ENCODE measurements around the gene SSH3. TPM values are rescaled to one million over a fixed set of nuclear protein-coding genes. Genes with fewer than 3 reads are reported as not detected.

The SSH3 gene
- total RNA-seq, 2 donors from 2014 or later = 16.2 to 30.6 TPM

DNA sequence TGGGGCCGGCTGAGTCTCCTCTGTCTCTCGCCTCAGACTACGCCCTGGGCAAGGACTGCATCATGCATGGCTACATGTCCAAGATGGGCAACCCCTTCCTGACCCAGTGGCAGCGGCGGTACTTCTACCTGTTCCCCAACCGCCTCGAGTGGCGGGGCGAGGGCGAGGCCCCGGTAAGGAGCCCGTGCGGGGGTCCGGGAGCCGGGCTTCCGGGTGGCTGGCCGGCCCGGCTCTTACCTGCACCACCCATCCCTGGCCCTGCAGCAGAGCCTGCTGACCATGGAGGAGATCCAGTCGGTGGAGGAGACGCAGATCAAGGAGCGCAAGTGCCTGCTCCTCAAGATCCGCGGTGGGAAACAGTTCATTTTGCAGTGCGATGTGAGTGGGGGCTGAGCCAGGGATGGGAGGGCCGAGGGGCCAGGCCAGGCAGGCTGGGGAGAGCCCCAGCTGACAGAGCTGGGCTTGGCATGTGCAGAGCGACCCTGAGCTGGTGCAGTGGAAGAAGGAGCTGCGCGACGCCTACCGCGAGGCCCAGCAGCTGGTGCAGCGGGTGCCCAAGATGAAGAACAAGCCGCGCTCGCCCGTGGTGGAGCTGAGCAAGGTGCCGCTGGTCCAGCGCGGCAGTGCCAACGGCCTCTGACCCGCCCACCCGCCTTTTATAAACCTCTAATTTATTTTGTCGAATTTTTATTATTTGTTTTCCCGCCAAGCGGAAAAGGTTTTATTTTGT, 18.4 kb upstream of the SSH3 start:
- TF ChIP-seq, protein P1, sequence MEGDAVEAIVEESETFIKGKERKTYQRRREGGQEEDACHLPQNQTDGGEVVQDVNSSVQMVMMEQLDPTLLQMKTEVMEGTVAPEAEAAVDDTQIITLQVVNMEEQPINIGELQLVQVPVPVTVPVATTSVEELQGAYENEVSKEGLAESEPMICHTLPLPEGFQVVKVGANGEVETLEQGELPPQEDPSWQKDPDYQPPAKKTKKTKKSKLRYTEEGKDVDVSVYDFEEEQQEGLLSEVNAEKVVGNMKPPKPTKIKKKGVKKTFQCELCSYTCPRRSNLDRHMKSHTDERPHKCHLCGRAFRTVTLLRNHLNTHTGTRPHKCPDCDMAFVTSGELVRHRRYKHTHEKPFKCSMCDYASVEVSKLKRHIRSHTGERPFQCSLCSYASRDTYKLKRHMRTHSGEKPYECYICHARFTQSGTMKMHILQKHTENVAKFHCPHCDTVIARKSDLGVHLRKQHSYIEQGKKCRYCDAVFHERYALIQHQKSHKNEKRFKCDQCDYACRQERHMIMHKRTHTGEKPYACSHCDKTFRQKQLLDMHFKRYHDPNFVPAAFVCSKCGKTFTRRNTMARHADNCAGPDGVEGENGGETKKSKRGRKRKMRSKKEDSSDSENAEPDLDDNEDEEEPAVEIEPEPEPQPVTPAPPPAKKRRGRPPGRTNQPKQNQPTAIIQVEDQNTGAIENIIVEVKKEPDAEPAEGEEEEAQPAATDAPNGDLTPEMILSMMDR (IDR thresholded peaks at IDR 0.05) = no peak
- no peak for TF ChIP-seq POLR2A (IDR thresholded peaks at IDR 0.05)

GRCh38 chr11:67285541-67286498, 17.5 kb upstream of the SSH3 start:
- no peaks in the 10 kb centered on the region for H3K27me3 ChIP-seq
- intact Hi-C loops (cut with DNase I) = no loop called here
- TF ChIP-seq, protein P1 (IDR thresholded peaks at IDR 0.05) = no peak
- no peak for TF ChIP-seq POLR2A (IDR thresholded peaks at IDR 0.05)
- peak in 1 of 4 donors; percentile 9 for DNase-seq
- peaks cover 0 to 27% of the 10 kb centered on the region in 2 donors for H3K36me3 ChIP-seq (replicated peaks in 1 of 2; ENCODE audit: insufficient read depth in 1 of 2, low read depth in 2 of 2)
- peak overlapping the region in 2 of 4 donors; percentile 91 to 98 for H3K27ac ChIP-seq
- no peak for ATAC-seq
- no peaks in the 10 kb centered on the region for H3K9me3 ChIP-seq
- peaks cover 36% of the 10 kb centered on the region for H3K4me1 ChIP-seq
- no peak overlapping the region for H3K4me3 ChIP-seq
- 74 to 92% methylated on average over 31 to 38 of the region's 39 CpGs for WGBS, 2 donors

More for the DNA sequence above, 18.4 kb upstream of the SSH3 start:
- Histone ChIP-seq H3K9me3 (no peaks in the 10 kb centered on the region), H3K4me1 (peaks cover 28% of the 10 kb centered on the region), H3K36me3 (replicated peaks in 1 of 2; ENCODE audit: insufficient read depth in 1 of 2, low read depth in 2 of 2) (peaks cover 0 to 27% of the 10 kb centered on the region in 2 donors), H3K4me3 (no peak overlapping the region), H3K27ac (peak overlapping the region in 1 of 4 donors; percentile 98), H3K27me3 (no peaks in the 10 kb centered on the region)
- intact Hi-C loops (cut with DNase I) = no loop called here
- WGBS, 2 donors = 86 to 90% methylated on average over 30 to 38 of the region's 45 CpGs
- DNase-seq (peak in 1 of 4 donors; percentile 9), ATAC-seq (no peak)

- H3K4me1 ChIP-seq = peaks cover 39% of the 10 kb centered on the region
- TF ChIP-seq POLR2A (IDR thresholded peaks at IDR 0.05) = no peak
- TF ChIP-seq, protein P1 (IDR thresholded peaks at IDR 0.05) = no peak
These were observed 16.6 kb upstream of the SSH3 start for GRCh38 chr11:67286621-67287333.

DNA sequence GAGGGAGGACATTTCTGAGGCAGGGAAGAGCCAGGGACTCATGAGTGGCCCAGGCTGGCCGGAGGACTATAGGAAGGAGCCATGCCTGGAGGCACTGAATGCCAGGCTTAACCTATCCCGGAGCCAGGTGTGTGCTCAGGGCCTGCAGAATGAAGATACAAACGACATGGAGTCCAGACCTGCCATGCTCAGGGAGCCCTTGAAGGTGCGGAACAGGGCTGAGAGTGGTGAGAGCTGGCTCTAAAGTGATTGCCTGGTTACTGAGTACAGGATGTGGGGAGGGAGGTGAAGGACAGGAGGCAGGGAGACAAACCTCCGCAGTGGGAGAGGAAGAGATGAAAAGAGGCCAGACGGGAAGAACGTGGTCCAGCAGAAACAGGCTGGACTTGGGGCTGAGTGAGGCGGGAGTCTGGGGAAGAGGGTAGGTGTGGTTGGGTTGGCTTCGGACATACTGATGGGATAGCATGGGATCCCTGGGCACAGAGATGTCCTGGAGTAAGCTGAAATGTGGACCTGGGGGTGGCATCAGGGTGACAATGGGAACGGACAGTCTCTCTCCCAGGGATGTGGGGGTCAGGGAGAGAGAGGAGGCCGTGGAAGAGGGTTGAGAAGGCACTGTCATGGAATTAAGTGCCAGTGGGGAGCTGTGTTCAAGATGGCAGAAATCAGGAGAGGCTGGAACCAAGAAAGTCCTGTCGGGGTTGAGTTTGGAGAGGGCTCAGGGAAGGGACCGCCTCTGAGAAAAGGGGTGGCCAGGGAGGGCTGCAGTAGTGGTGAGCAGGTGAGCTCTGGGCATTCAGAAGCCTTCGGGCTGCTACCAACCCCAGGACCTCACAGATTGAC, 15.8 kb upstream of the SSH3 start:
- peaks cover 39% of the 10 kb centered on the region for H3K4me1 ChIP-seq
- H3K4me3 ChIP-seq = no peak overlapping the region
- H3K27ac ChIP-seq = peak overlapping the region; percentile 70 to 98 (median 82)
- H3K27me3 ChIP-seq = no peaks in the 10 kb centered on the region
- 68 to 86% methylated on average over 13 to 14 of the region's 14 CpGs for WGBS, 2 donors
- no peak for ATAC-seq
- DNase-seq = no peak
- H3K36me3 ChIP-seq (replicated peaks in 1 of 2; ENCODE audit: insufficient read depth in 1 of 2, low read depth in 2 of 2) = peaks cover 0 to 14% of the 10 kb centered on the region in 2 donors
- no peak for TF ChIP-seq POLR2A (IDR thresholded peaks at IDR 0.05)
- TF ChIP-seq, protein P1 (IDR thresholded peaks at IDR 0.05) = no peak
- H3K9me3 ChIP-seq = no peaks in the 10 kb centered on the region
- intact Hi-C loops (cut with DNase I) = no loop called here

More at GRCh38 chr11:67286621-67287333, 16.6 kb upstream of the SSH3 start:
- peak overlapping the region in 3 of 4 donors; percentile 72 to 98 (median 91) for H3K27ac ChIP-seq
- no peaks in the 10 kb centered on the region for H3K27me3 ChIP-seq
- no peak for ATAC-seq
- intact Hi-C loops (cut with DNase I) = no loop called here
- peak in 2 of 4 donors; percentile 13 to 56 for DNase-seq
- no peak overlapping the region for H3K4me3 ChIP-seq
- peaks cover 0 to 21% of the 10 kb centered on the region in 2 donors for H3K36me3 ChIP-seq (replicated peaks in 1 of 2; ENCODE audit: insufficient read depth in 1 of 2, low read depth in 2 of 2)
- H3K9me3 ChIP-seq = no peaks in the 10 kb centered on the region
- WGBS, 2 donors = 64 to 90% methylated on average over 5 to 8 of the region's 8 CpGs
